ENCODE data around the gene TRAPPC10. TPM values are rescaled to one million over a fixed set of nuclear protein-coding genes. Genes with fewer than 3 reads are reported as not detected.
A peak's percentile ranks its signal among the peaks of the same experiment; 100 is the strongest.

Gene TRAPPC10
- total RNA-seq, 2 experiments from 2014 or later, result 37.1 to 38.6 TPM

DNA sequence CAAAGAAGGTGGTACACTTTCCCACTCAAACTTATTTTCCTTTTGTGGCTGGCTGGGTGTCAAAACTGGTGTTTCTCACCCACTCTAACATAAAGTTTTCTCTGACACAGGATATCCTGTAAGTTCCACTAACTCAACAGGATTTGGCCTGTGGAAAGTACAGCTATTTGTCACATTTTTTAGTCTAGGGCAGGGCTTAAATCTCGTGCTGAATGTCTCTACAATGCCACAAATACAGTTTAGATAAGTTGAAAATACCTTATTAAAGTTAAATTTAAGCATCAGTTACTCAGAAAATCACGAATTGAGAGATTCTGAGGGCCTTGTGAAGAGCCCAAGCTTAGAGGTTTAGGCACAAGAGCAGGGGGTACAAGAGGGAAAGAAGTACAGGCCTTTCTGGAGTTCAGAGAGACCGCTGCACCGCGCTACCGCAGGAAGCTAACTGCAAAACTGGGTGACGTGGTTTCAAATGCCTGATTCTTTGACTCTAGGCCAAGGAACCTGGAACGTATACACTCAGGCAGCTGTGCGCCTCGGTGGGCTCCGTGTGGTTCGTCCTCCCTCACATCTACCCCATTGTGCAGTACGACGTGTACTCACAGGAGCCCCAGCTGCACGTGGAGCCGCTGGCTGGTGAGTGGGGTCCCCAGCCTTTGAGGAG, 71.7 kb downstream of the TRAPPC10 start:
- intact Hi-C loops (cut with micrococcal nuclease), result loop anchor here (2.0 kb wide), 3 partner anchors 19 to 71 kb away; partner anchors contain the start of gene TRAPPC10
- Mint-ChIP-seq H3K27ac (peak overlapping the region; percentile 97), H3K36me3 (ENCODE audit: low read depth) (peaks cover 69% of the 10 kb centered on the region), H3K4me3 (peak overlapping the region; percentile 58), H3K27me3 (ENCODE audit: low read depth) (no peaks in the 10 kb centered on the region), H3K4me1 (ENCODE audit: low read depth) (peaks cover 84% of the 10 kb centered on the region), H3K9me3 (no peaks in the 10 kb centered on the region)
- CTCF ChIA-PET, result interaction anchor here (0.6 to 3.0 kb wide), 11 partner anchors 9 to 220 kb away, joined by 3 to 14 read pairs (median 4); no protein-coding TSS in a partner anchor
- peak; percentile 83 for DNase-seq

DNA sequence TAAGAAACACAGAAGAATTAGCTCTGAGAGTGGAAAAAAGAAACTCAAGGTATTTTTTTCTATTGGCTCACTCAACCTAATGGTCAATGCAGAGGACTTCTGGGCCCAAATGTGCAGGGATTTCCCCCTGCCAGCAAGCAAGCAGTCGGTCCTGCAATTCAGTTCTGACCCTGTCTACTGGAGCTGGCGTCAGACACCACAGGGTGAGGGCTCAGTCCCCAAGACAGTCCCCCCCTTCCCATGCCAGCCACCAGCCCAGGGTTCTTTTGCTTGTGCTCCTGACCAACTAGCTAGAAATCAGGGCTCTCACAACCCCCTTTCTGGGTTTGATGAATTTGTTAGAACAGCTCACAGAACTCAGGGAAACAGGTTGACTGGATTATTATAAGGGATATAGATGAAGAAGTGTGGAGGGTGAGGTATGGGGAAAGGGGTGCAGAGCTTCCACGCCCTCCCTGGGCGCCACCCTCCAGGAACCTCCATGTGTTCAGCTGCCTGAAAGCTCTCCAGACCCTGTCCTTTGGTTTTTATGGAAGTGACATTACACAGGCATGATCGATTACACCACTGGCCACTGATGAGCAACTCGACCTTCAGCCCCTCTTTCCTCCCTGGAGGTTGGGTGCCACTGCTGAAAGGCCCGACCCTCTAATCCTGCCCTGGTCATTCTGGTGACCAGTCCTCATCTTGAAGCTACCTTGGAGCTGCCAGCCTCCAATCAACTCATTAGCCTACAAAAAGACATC, 72.6 kb downstream of the TRAPPC10 start:
- intact Hi-C loops (cut with micrococcal nuclease), result no loop called here
- CTCF ChIA-PET, result interaction anchor here (0.7 to 3.0 kb wide), 7 partner anchors 9 to 217 kb away, joined by 3 to 14 read pairs (median 3); no protein-coding TSS in a partner anchor
- no peak for DNase-seq

DNA sequence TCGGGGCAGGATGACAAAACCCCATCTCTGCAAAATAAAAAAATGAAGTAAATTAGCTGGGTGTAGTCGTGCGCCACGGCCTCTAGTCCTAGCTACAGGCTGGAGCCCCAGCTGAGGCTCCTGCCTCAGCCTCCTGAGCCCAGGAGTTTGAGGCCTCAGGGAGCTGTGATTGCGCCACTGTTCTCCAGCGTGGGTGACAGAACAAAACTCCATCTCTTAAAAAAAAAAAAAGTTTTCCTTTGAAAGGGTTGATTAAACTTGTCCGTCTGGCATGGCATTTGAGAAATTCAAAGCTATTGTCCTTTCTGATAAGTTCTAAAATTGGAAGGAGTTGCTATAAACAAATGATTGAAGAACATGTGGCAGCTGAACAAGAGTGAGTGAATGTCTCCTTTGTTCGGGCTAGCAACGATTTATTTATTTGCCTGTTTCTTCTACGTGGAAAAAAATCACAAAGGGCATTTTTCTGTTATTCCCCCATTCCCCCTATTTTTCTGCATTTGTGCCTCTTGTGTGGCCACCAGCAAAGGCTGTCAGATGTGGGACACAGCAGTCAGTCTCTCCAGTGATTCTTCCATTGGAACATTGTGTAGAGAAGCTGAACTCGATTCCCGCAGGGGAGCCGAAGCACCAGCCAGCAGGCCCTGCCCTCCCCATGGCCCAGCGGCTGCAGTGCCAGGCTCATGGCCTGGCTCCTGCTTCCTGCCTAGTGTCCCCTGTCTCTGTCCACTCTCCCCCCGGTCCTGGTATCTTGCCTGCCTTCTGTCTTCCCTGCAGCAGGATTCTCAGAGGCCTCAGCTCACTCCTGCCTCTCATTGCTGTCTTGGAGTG, 73.6 kb downstream of the TRAPPC10 start:
- H3K4me1 Mint-ChIP-seq (ENCODE audit: low read depth), result peaks cover 96% of the 10 kb centered on the region
- CTCF ChIA-PET, result interaction anchor here (0.6 to 1.7 kb wide), 7 partner anchors 20 to 216 kb away, joined by 3 to 5 read pairs (median 3); no protein-coding TSS in a partner anchor
- peaks cover 74% of the 10 kb centered on the region for H3K36me3 Mint-ChIP-seq (ENCODE audit: low read depth)
- H3K27ac Mint-ChIP-seq, result peak overlapping the region; percentile 97
- intact Hi-C loops (cut with micrococcal nuclease), result no loop called here
- H3K9me3 Mint-ChIP-seq, result no peaks in the 10 kb centered on the region
- H3K27me3 Mint-ChIP-seq (ENCODE audit: low read depth), result no peaks in the 10 kb centered on the region
- no peak overlapping the region for H3K4me3 Mint-ChIP-seq
- no peak for DNase-seq

More for the DNA sequence above, 72.6 kb downstream of the TRAPPC10 start:
- Mint-ChIP-seq H3K36me3 (ENCODE audit: low read depth) (peaks cover 72% of the 10 kb centered on the region), H3K4me1 (ENCODE audit: low read depth) (peaks cover 88% of the 10 kb centered on the region), H3K27ac (peak overlapping the region; percentile 97), H3K4me3 (peak overlapping the region; percentile 58), H3K9me3 (no peaks in the 10 kb centered on the region), H3K27me3 (ENCODE audit: low read depth) (no peaks in the 10 kb centered on the region)

DNA sequence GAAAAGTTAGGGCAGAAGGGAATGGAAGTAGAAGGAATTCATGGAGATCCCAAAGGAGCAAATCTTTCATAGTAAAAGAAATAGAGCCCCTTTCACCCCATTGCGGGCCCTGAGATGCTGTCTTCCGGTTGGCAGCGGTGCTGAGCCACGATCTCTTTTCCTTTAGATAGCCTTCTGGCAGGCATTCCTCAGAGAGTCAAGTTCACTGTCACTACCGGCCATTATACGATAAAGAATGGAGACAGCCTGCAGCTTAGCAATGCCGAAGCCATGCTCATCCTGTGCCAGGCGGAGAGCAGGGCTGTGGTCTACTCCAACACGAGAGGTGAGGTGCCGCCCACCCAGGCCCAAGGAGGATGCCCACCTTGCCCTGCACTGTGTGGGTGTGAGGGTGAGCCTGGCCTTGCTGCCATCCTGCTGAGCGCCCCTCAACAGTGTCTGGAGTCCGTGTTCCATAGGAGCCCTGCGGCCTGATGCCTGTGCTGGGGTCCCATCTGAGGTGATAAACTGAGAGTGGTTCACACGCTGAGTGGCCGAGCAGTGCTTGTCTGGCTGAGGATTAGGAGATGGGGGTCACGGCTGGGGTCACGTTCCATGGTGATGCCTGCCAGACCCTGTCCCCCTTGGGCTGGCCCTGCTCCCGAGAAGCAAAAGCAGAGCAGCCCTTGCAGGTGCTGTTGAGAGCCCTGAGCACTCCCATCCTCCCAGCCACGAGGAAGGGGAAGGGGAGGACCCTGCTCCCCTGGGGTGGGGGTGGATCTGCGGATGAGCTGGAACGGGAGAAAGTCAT, 74.7 kb downstream of the TRAPPC10 start:
- peaks cover 65% of the 10 kb centered on the region for H3K36me3 Mint-ChIP-seq (ENCODE audit: low read depth)
- H3K27me3 Mint-ChIP-seq (ENCODE audit: low read depth), result no peaks in the 10 kb centered on the region
- DNase-seq, result no peak
- intact Hi-C loops (cut with micrococcal nuclease), result no loop called here
- CTCF ChIA-PET, result interaction anchor here (1.2 kb wide), 1 partner anchor 73 kb away, joined by 3 read pairs; no protein-coding TSS in a partner anchor
- peak overlapping the region; percentile 97 for H3K27ac Mint-ChIP-seq
- H3K4me3 Mint-ChIP-seq, result no peak overlapping the region
- H3K9me3 Mint-ChIP-seq, result no peaks in the 10 kb centered on the region
- H3K4me1 Mint-ChIP-seq (ENCODE audit: low read depth), result peaks cover 88% of the 10 kb centered on the region

DNA sequence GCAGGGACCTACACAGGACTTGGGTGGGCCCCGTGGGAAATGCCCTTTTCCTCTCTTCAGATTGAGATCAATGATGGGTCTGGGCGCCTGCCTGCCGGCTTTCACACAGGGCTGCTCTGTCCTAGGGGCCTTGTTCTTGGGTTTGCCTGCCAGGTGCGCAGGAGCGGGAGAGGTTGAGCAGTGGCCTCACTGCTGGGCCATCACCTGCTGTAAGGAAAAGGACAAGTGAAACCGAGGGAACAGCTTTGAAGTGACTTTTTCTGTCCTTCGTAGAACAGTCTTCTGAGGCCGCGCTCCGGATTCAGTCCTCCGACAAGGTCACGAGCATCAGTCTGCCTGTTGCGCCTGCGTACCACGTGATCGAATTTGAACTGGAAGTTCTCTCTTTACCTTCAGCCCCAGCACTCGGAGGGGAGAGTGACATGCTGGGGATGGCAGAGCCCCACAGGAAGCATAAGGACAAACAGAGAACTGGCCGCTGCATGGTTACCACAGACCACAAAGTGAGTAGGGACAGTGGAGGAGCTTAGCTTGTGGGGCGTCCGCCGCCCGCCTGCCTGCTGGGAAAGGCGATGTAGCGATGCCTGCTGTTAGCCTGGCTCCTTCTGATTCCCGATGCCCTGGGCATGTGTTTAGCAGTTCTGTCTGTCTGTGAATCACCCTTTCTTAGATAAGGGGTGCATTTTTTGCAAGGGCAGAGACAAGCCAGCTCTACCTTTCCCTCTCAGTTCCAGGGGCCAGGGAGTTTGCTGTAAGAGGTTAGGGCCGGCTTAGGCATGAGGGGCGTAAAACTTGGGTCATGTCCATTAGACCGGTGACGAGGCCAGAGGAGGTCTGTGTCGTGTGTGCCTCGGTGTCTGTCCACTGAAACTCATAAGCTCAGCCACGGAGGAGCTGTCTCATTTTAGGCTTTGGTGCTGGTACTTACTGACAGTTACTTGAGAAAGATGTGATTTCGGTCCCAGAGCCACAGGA, 75.6 kb downstream of the TRAPPC10 start:
- no peak overlapping the region for H3K4me3 Mint-ChIP-seq
- CTCF ChIA-PET, result interaction anchor here (0.8 to 1.2 kb wide), 2 partner anchors 8 to 74 kb away, joined by 3 read pairs; no protein-coding TSS in a partner anchor
- peak overlapping the region; percentile 97 for H3K27ac Mint-ChIP-seq
- no peaks in the 10 kb centered on the region for H3K9me3 Mint-ChIP-seq
- intact Hi-C loops (cut with micrococcal nuclease), result no loop called here
- H3K36me3 Mint-ChIP-seq (ENCODE audit: low read depth), result peaks cover 57% of the 10 kb centered on the region
- peaks cover 79% of the 10 kb centered on the region for H3K4me1 Mint-ChIP-seq (ENCODE audit: low read depth)
- no peak for DNase-seq
- no peaks in the 10 kb centered on the region for H3K27me3 Mint-ChIP-seq (ENCODE audit: low read depth)

DNA sequence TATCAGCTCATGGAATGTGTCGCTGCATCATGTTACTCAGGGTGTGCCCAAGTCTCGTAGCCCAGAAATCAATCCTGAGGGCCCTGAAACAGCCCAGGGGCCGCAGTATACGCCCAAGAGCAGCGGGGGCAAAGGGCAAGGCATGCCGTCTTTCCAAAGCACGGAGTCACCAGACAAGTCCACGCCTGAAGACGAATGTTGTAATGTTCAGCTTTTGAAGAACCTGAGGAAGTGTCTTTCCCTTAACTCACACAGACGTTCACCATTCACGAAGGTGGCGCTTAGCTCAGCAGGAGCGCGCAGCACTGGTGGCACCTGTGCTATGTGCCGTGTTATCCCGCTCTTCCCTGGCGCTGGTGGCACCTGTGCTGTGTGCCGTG, 76.3 kb downstream of the TRAPPC10 start:
- Mint-ChIP-seq H3K4me3 (no peak overlapping the region), H3K4me1 (ENCODE audit: low read depth) (peaks cover 72% of the 10 kb centered on the region), H3K36me3 (ENCODE audit: low read depth) (peaks cover 53% of the 10 kb centered on the region), H3K9me3 (no peaks in the 10 kb centered on the region), H3K27me3 (ENCODE audit: low read depth) (no peaks in the 10 kb centered on the region), H3K27ac (peak overlapping the region; percentile 97)
- CTCF ChIA-PET, result interaction anchor here (0.8 to 1.2 kb wide), 2 partner anchors 9 to 75 kb away, joined by 3 read pairs; no protein-coding TSS in a partner anchor
- intact Hi-C loops (cut with micrococcal nuclease), result no loop called here
- no peak for DNase-seq

DNA sequence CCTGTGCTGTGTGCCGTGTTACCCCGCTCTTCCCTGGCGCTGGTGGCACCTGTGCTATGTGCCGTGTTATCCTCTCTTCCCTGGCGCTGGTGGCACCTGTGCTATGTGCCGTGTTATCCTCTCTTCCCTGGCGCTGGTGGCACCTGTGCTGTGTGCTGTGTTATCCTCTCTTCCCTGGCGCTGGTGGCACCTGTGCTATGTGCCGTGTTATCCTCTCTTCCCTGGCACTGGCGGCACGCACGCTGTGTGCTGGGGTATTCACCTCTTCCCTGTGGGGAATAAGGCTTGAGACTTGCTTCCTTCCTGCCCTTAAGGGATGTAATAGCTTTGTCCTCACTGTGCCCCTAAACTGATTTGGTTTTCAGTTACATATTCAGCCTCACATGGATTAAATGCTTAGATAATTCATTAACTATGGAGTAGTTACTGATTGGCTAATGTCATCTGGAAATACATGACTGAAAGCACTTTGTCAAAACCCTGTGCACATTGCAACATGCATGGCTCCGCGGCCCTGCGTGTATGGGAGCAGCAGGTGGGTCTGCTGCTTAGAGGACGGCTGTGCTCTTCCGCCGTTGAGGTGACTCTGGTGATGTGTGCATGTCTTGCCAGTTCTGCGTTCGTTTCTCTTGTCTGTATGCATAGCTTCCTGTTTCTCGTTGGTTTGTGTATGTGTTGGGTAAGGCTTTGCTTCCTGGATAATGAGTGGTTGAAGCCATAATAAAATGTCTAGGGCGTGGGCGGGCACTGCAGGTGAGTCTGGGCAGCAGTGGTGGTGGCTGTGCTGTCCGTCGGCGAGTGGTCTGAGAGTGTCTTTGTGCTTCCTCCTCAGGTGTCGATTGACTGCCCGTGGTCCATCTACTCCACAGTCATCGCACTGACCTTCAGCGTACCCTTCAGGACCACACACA, 77.1 kb downstream of the TRAPPC10 start:
- peak; percentile 59 for DNase-seq
- Mint-ChIP-seq H3K9me3 (no peaks in the 10 kb centered on the region), H3K27me3 (ENCODE audit: low read depth) (no peaks in the 10 kb centered on the region), H3K4me1 (ENCODE audit: low read depth) (peaks cover 63% of the 10 kb centered on the region), H3K27ac (peak overlapping the region; percentile 97), H3K4me3 (peak overlapping the region; percentile 22), H3K36me3 (ENCODE audit: low read depth) (peaks cover 56% of the 10 kb centered on the region)
- intact Hi-C loops (cut with micrococcal nuclease), result loop anchor here (1.0 kb wide), 2 partner anchors 24 to 76 kb away; no protein-coding TSS in a partner anchor
- CTCF ChIA-PET, result interaction anchor here (0.5 kb wide), 1 partner anchor 44 kb away, joined by 3 read pairs; no protein-coding TSS in a partner anchor

DNA sequence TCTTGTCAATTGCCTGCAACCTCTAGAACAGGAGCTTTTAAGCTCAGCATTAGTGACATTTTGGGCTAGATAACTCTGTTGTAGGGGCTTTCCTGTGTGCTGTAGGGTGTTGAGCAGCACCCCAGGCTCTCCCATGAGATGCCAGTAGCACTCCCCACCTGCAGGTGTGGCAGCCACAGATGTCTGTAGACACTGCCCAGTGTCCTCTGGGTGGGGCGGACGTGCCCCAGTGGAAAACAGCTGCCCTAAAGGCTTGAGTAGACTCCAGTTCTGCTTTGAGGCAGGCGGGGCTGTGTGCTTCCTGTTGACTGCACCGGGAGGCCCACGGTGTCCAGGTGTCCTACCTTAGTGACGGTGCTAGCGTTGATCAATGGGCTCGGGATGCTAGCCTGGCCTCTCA, 78.2 kb downstream of the TRAPPC10 start:
- no peaks in the 10 kb centered on the region for H3K9me3 Mint-ChIP-seq
- H3K27ac Mint-ChIP-seq, result peak overlapping the region; percentile 81
- no peak for DNase-seq
- CTCF ChIA-PET, result no interaction called here
- peaks cover 53% of the 10 kb centered on the region for H3K36me3 Mint-ChIP-seq (ENCODE audit: low read depth)
- no peaks in the 10 kb centered on the region for H3K27me3 Mint-ChIP-seq (ENCODE audit: low read depth)
- intact Hi-C loops (cut with micrococcal nuclease), result no loop called here
- no peak overlapping the region for H3K4me3 Mint-ChIP-seq
- H3K4me1 Mint-ChIP-seq (ENCODE audit: low read depth), result peaks cover 53% of the 10 kb centered on the region

DNA sequence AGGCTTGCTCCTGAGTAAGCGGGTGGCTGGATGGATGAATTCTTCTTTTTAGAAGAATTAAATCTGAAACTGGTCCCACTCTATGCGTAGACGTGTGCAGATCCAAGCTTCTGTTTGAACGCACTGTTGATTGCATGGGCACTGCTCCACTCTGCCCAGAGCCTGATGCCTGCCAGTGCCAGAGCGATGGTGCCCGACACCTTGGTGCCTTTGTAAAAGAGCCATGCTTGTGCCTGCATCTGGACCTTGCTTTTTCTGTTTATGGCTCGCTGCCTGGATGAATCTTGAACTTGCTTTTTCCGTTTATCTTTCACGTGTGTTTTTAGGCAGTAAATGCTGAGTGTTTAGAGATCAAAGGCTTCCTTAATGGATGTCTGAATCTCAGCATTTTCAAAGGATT, 80.1 kb downstream of the TRAPPC10 start:
- Mint-ChIP-seq H3K36me3 (ENCODE audit: low read depth) (peaks cover 41% of the 10 kb centered on the region), H3K27ac (no peak overlapping the region), H3K4me1 (ENCODE audit: low read depth) (peaks cover 34% of the 10 kb centered on the region), H3K4me3 (no peak overlapping the region), H3K27me3 (ENCODE audit: low read depth) (no peaks in the 10 kb centered on the region), H3K9me3 (no peaks in the 10 kb centered on the region)
- intact Hi-C loops (cut with micrococcal nuclease), result no loop called here
- CTCF ChIA-PET, result interaction anchor here (0.6 to 2.9 kb wide), 2 partner anchors 8 to 13 kb away, joined by 3 to 11 read pairs; no protein-coding TSS in a partner anchor
- no peak for DNase-seq

DNA sequence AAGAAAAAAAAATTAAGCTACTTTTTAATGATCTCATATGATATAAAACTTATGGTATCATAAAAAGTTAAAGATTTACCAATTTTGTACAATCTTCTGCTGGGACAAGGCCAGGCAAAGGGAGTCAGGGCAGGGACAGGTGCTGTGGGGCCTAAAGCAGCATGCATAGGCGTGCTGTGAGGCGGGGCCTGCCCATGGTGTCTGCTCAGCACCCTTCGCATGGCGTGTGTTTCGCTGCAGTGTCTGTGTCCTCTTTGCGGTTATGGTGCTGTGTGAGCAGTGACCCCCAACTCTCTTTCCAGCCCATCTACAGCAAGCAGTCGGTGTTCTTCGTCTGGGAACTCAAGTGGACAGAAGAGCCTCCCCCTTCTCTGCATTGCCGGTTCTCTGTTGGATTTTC, 81.7 kb downstream of the TRAPPC10 start:
- Mint-ChIP-seq H3K36me3 (ENCODE audit: low read depth) (peaks cover 30% of the 10 kb centered on the region), H3K4me1 (ENCODE audit: low read depth) (peaks cover 18% of the 10 kb centered on the region), H3K9me3 (no peaks in the 10 kb centered on the region), H3K27me3 (ENCODE audit: low read depth) (no peaks in the 10 kb centered on the region), H3K4me3 (no peak overlapping the region), H3K27ac (peak overlapping the region; percentile 30)
- CTCF ChIA-PET, result interaction anchor here (0.7 to 2.9 kb wide), 2 partner anchors 10 to 175 kb away, joined by 4 to 11 read pairs; no protein-coding TSS in a partner anchor
- DNase-seq, result no peak
- intact Hi-C loops (cut with micrococcal nuclease), result no loop called here

Data from activated naive CD4-positive, alpha-beta T cell treated with anti-CD3 and anti-CD28 coated beads for 36 hours (primary cell).